GM21529 (cell line): ENCODE measurements around the gene TLX1.

ENCODE experiments used
- ATAC-seq: cut with Tn5 transposase; IDR thresholded peaks from one replicate; pipeline ENCODE4 v1.9.1; 2021; ENCODE audit not compliant: unreplicated experiment

TLX1 gene

GRCh38 chr10:101111547-101111946 is 19.6 kb upstream of the TLX1 start:
- ATAC-seq = no peak

- ATAC-seq = no peak
Measured at GRCh38 chr10:101112799-101113594, 18.1 kb upstream of the TLX1 start.

- ATAC-seq = no peak
Measured at GRCh38 chr10:101113890-101114403, 17.2 kb upstream of the TLX1 start.

- no peak for ATAC-seq
Measured at GRCh38 chr10:101114646-101115045, 16.5 kb upstream of the TLX1 start.

GRCh38 chr10:101116754-101117153 is 14.3 kb upstream of the TLX1 start:
- no peak for ATAC-seq

GRCh38 chr10:101118031-101118430 is 13.1 kb upstream of the TLX1 start:
- ATAC-seq = no peak

- no peak for ATAC-seq
Measured at GRCh38 chr10:101120520-101120883, 10.6 kb upstream of the TLX1 start.

- ATAC-seq = no peak
Measured at GRCh38 chr10:101120884-101121653, 10.0 kb upstream of the TLX1 start.

GRCh38 chr10:101121654-101122031 is 9.5 kb upstream of the TLX1 start:
- ATAC-seq = no peak

- ATAC-seq = no peak
Measured at GRCh38 chr10:101122270-101123084, 8.6 kb upstream of the TLX1 start.

GRCh38 chr10:101123085-101123814 is 7.8 kb upstream of the TLX1 start:
- ATAC-seq = no peak

- no peak for ATAC-seq
Measured at GRCh38 chr10:101123815-101124617, 7.1 kb upstream of the TLX1 start.

- ATAC-seq = no peak
Measured at GRCh38 chr10:101124933-101125332, 6.2 kb upstream of the TLX1 start.

- no peak for ATAC-seq
Measured at GRCh38 chr10:101126684-101127628, 4.1 kb upstream of the TLX1 start.

GRCh38 chr10:101130141-101130540 is 959 bp upstream of the TLX1 start:
- ATAC-seq = no peak

- ATAC-seq = no peak
Measured at GRCh38 chr10:101131962-101132635, 999 bp downstream of the TLX1 start.

- ATAC-seq = no peak
Measured at GRCh38 chr10:101132636-101133473, 1.8 kb downstream of the TLX1 start.
